Upper lobe of left lung (tissue), 4 donors: ENCODE results near the gene PLXND1.

Experiments
- EP300 ChIP-seq, 4 donors: sonication (generic); formaldehyde crosslinking; IDR thresholded peaks; one replicate each; pipeline ENCODE4 v1.5.1; 2017; ENCODE audit warnings: antibody characterized with exemption in 4 of 4, control low read depth in 2 of 4
- POLR2A ChIP-seq, 4 donors: fragments of 450-650 bp; IDR thresholded peaks; one replicate each; pipeline ENCODE4 v1.5.1; 2016 to 2017; ENCODE audit warnings: antibody characterized with exemption in 4 of 4, mild to moderate bottlenecking in 2 of 4
- POLR2AphosphoS5 ChIP-seq, 2 donors: sonication (generic); formaldehyde crosslinking; IDR thresholded peaks; one replicate each; pipeline ENCODE4 v1.5.1; 2017; ENCODE audit warnings: antibody characterized with exemption in 2 of 2
- TF ChIP-seq, protein P1 (sequence below), 6 experiments: fragments of 450-650 bp in 4 of 6; fragments of 200-600 bp in 2 of 6; sonication (generic) in 2 of 6; IDR thresholded peaks; one replicate each; pipeline ENCODE4 v1.5.1; 2016 to 2019; ENCODE audit warnings: antibody characterized with exemption in 6 of 6

DNA sequence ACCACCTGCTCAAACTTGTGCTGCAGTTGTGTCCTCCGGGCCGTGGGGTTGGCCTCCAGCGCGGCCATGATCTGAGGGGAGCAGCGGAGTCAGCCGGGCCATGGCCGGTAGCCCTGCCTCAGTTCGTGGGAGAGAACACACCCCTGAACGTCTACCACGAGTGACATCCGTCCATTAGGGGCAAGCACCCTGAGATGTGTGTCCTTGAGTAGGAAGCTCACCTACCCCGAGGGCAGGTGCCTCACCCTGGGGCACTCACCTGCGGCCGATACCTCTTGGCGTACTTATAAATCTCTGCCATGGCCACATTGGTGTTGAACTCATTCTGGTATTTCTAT is 50.1 kb downstream of the PLXND1 start:
- TF ChIP-seq, protein P1, sequence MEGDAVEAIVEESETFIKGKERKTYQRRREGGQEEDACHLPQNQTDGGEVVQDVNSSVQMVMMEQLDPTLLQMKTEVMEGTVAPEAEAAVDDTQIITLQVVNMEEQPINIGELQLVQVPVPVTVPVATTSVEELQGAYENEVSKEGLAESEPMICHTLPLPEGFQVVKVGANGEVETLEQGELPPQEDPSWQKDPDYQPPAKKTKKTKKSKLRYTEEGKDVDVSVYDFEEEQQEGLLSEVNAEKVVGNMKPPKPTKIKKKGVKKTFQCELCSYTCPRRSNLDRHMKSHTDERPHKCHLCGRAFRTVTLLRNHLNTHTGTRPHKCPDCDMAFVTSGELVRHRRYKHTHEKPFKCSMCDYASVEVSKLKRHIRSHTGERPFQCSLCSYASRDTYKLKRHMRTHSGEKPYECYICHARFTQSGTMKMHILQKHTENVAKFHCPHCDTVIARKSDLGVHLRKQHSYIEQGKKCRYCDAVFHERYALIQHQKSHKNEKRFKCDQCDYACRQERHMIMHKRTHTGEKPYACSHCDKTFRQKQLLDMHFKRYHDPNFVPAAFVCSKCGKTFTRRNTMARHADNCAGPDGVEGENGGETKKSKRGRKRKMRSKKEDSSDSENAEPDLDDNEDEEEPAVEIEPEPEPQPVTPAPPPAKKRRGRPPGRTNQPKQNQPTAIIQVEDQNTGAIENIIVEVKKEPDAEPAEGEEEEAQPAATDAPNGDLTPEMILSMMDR (IDR thresholded peaks at IDR 0.05): no peak
- no peak for TF ChIP-seq POLR2A (IDR thresholded peaks at IDR 0.05)
- TF ChIP-seq EP300 (IDR thresholded peaks at IDR 0.05): no peak
- TF ChIP-seq POLR2AphosphoS5 (IDR thresholded peaks at IDR 0.05): no peak
